ENCODE results near the gene S100G.

DNA sequence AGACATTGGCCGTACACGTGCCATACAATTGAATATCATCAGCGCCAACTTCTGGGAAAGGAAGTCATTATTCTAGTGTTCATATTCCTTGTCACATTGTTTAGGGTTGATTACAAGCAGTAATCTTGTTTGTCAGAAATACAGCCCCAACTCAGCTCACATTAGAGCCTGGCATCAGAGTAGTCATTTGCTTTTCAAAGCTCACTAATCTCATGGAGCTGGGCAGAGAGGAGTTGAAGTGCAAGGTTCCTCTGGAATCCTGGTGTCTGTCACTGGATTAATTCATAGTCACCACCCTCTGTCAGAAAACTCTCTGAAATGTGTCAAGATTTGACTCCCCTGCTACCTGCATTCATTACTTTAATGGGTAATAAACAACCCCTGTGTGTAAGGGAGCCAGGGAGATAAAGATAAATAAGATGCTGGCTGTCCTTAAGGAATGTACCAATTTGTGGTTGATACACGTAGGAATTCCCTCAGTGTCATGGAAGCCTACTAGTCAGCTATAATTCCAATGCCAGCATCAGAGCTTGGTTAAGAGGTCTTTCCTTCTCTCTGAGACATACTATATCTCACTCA lies 43.7 kb upstream of the S100G start:
- TF ChIP-seq, protein P1, sequence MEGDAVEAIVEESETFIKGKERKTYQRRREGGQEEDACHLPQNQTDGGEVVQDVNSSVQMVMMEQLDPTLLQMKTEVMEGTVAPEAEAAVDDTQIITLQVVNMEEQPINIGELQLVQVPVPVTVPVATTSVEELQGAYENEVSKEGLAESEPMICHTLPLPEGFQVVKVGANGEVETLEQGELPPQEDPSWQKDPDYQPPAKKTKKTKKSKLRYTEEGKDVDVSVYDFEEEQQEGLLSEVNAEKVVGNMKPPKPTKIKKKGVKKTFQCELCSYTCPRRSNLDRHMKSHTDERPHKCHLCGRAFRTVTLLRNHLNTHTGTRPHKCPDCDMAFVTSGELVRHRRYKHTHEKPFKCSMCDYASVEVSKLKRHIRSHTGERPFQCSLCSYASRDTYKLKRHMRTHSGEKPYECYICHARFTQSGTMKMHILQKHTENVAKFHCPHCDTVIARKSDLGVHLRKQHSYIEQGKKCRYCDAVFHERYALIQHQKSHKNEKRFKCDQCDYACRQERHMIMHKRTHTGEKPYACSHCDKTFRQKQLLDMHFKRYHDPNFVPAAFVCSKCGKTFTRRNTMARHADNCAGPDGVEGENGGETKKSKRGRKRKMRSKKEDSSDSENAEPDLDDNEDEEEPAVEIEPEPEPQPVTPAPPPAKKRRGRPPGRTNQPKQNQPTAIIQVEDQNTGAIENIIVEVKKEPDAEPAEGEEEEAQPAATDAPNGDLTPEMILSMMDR (conservative IDR thresholded peaks at IDR 0.05), result no peak
- no peak for TF ChIP-seq ZFX (IDR thresholded peaks at IDR 0.05)
